Myocyte (in vitro differentiated cells): ENCODE measurements around the gene NCKAP5L. TPM values are rescaled to one million over a fixed set of nuclear protein-coding genes. Genes with fewer than 3 reads are reported as not detected.
"Not testable (repeated sequence)": the region's sequence is repeated elsewhere in the genome, so short reads cannot be mapped to it uniquely, and the experiment has no call there.

ENCODE experiments used
- DNase-seq: peaks from one replicate; pipeline ENCODE4 v3.0.0-alpha.2; 2012; ENCODE audit warnings: low read depth
- total RNA-seq: library from RNA; depleted of rRNA; stranded (reverse); fragments of >200 nt; gene quantifications from 2 replicates; pipeline ENCODE4 v1.2.3, GENCODE V29; 2014

NCKAP5L gene
- total RNA-seq, 1 donor from 2014 or later: 95.7 TPM

DNA sequence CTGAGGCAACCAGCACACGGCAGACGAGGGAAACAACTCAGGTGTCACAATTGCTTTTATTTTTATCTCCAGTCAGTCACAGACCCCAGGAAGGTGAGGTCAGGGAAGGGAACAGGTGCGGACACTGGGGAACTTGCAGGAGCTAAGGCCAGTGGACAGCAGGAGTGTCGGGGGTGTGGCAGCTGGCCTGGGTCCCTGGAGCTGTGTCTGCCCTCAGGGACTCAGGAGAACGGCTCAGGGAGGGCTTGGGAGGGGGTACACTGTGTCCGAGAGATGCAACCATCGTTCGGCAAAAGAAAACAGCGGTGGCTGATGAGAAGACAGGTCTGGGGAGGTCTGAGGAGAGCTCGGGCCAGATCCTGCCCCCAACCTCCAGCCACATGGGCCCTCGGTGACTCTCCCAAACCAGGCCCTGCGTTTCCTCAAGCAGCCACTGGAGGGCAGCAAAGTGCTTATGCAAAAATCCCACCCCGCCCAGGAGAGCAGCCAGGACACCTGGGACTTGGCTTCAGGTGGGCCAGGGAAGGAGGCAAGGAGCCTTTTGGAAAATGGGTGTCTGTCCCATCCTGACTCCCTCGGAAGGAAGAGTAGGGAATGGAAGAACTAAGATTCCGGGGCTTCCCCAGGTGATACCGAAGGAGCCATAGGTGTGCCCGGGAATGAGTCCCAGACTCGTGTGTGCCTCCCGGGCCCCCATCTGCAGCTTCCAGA is 38.8 kb upstream of the NCKAP5L start:
- DNase-seq: peak; percentile 80

DNA sequence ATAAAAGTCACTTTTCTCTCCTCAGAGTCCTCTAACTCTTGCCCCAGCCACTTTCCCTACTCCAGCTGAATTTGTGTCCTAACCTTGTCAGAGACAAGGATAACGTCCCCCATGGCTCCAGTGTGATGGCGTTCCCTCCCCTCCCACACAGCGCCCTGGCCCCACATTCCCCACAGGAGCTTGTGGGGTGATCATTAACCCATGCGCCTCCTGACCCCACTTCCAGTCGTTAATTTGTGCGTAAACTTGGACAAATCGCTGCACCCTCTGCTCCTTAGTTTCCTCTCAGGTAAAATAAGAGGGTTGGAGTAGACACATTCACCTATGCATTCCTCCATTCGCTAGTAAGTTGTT is 37.5 kb upstream of the NCKAP5L start:
- no peak for DNase-seq

DNA sequence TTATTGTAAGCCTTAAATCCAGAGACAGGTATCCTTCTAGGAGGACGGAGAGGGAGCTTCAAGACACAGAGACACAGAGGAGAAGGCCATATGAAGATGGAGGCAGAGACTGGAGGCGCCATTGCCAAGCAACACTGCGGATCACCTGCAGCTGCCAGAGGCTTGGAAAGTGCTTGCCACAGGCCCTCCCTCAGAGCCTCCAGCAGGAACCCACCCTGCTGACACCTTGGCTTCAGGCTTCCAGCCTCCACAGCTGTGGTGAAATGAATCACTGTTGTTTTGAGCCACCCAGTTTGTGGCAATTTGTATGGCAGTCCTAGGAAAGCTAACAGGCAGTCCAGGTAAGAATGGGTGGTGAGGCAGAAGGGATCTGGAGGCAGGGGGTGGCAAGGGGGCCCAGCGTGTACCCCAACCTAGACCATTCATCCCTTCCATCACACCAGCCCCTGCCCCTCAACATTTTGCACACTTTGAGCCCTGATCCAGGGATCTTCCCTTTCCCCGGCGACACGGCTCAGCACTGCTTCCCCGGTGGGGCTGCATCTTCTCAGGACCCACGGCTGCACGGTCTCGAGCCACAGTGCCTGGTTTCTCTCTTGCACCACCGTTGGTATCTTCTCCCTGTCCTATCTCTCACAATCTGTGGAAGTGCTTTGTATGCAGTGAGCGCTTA is 37.0 kb upstream of the NCKAP5L start:
- DNase-seq: peak; percentile 16

DNA sequence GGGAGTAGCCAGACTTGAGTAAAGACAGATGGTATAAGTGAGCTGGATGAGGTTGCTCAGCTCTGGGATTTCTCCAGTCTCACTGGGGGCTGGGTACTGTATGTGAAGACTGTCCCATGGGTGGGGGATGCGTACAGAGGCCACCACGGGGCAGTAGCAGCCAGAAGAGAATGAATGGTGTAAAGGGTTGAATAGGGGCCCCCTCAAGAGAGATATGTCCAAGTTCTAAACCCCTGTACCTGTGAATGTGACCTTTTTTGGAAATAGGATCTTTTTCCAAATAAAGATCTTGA is 36.5 kb upstream of the NCKAP5L start:
- DNase-seq: no peak

DNA sequence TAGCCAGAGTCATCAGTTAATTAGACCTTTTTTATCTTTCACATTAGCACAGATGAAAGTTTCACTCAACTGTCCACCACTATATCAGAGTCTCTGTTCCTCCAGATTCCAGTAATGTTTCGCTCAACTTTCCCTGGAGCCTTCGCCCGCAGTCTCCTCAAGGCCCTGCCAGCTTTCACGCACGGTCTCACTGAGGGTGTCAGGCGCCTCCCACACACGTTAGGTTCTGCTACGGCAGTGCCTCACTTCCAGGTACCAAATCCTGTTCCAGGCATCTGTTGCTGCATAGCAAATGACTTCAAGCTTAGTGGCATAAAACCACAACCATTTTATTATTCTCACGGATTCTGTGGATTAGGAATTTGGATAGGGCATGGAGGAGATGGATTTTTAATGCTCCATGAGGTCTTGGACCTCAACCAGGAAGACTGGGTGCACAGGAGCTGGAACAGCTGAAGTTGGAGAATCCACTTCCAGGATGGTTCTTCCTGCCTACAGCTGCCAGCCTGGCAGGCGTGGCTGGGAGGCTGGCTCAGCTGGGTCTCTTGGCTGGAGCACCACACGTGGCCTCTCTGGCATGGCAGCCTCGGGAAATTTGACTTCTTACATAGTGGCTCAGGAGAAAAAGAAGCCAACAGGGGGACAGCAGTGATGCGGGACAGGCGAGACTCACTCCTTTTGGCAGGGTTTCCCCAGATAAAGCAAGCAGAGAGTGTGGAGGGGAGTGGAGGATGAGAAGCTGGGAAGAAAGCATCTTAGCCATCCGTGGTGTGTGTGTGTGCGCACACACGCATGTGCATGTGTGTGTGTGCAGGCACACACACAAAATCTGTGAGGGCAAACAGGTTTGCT is 36.0 kb upstream of the NCKAP5L start:
- peak; percentile 88 for DNase-seq

DNA sequence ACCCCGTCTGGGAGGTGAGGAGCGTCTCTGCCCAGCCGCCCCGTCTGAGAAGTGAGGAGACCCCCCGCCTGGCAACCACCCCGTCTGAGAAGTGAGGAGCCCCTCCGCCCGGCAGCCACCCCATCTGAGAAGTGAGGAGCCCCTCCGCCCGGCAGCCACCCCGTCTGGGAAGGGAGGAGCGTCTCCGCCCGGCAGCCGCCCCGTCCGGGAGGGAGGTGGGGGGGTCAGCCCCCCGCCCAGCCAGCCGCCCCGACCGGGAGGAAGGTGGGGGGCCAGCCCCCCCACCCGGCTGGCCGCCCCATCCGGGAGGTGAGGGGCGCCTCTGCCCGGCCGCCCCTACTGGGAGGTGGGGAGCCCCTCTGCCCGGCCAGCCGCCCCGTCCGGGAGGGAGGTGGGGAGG is 32.7 kb upstream of the NCKAP5L start:
- not testable (repeated sequence) for DNase-seq

DNA sequence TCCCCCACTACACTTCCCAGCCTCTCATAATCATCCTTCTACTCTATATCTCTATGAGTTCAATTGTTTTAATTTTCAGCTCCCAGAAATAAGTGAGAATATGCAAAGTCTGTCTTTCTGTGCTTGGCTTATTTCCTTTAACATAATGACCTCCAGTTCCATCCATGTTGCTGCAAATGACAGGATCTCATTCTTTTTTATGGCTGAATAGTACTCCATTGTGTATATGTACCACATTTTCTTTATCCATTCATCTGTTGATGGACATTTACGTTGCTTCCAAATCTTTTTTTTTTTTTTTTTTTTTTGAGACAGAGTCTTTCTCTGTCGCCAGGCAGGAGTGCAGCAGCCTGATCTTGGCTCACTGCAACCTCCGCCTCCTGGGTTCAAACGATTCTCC is 27.7 kb upstream of the NCKAP5L start:
- DNase-seq: not testable (repeated sequence)

DNA sequence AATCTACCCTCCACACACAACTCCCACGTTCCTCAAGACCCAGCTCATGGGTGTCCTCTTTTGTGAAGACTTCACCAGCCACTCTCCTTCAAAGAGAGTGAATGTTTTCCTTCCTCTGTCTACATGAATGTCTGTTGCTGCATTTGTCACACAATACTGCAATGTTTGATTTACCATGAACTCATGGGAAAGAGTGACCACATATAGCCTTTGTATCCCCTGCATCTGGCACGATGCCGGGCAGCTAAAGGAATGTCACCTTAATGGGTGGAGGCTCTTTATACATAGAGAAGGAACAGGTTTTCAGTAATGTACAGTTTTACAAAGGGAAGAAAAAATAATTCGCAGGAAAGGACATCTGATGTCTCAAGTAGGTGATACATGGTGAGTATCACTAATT is 26.8 kb upstream of the NCKAP5L start:
- DNase-seq: no peak

DNA sequence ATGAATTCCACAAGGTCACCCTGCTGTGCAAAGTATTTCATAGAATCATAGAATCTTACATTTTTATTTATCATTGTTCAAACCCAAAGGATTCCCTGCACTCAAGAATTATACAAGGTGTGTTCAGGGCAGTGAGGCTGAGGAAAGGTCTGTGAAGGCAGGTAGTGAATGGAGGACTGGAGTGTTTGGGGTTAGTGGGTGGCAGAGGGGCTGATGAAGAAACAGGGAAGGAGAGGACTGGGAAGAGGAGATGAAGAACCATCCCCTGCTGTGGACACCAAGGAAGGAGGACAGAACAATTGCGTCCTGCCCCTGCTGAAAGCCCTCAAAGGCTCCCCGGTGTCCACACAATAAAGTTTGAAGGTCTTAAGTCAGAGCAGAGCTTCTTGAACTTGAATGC is 25.5 kb upstream of the NCKAP5L start:
- DNase-seq: no peak

DNA sequence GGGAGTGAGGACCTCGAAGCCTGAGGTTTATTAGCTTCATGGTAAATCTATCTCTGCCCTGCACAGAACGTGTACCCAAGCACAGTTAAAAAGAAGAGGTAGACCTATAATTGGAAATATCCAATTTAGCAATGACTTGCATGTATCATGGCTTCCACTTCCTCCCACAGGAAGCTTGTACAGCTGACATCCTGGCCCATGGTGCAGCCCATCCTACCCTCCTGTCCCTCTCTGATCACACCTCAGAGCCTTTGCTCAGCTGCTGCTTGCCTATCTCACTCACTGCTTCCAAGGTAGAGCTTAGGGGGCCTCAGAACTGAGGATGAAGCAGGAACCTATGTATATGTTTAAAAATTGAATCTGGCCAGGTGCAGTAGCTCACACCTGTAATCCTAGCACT is 18.9 kb upstream of the NCKAP5L start:
- no peak for DNase-seq

DNA sequence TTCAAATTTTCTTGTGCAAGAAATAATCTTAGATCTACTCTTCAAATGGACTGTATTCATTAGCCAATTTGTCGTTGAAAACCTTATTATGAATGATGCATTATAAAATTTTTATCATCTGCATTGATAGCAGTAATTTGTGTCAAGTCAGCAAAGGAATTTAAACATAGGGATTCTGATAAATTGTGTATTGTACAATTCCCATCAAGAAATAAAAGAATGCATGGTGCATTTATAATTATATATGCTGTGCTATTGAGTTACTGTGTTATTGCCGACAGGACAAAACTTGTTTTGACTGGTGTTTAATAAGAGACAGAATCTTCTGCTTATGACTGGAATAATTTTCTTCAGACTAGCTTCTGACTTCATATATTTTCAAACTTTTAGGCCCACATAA is 17.8 kb upstream of the NCKAP5L start:
- no peak for DNase-seq

DNA sequence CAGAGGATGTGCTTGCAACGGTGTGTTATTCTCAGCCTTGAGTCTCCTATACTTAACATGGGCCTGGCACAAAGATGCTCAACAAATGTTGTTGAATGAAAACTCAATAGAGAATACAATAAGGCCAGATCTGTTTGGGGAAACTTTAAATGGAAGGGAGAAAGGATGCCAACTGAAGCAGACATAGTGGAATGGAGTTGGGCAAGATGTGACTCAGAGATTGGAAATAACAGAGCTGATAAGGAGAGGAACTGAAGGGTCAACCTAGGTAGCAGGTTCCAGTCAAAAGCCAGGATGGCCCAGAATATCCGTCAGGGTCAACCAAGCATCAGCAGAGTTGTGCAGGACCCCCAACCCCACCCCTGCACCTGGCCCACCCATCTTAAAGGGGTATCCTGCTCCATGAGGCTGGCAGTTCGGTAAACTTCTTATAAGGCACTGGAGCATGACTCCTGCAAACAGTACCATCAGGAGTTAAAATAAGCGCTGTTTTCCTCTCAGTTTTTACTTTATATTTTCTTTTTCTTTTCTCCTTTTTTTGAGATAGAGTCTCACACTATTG is 15.7 kb upstream of the NCKAP5L start:
- no peak for DNase-seq

DNA sequence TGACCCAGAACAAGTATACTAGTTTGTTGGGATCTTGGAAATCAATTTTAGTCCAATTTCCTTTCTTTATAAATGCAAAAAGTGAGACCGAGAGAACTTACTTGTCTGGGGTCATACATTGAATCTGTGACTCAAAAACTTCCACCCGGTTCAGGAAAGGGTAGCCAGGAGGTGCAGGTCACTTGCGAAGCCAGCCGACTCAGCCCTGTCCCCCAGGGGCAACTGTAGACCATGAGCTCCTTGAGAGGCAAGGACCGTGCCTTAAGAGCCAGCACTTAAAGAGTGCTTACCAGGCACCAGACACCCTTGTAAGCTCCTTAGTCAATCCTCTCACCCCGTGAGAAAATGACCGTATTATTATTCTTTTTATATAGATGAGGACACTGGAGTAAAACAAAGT is 15.2 kb upstream of the NCKAP5L start:
- no peak for DNase-seq

DNA sequence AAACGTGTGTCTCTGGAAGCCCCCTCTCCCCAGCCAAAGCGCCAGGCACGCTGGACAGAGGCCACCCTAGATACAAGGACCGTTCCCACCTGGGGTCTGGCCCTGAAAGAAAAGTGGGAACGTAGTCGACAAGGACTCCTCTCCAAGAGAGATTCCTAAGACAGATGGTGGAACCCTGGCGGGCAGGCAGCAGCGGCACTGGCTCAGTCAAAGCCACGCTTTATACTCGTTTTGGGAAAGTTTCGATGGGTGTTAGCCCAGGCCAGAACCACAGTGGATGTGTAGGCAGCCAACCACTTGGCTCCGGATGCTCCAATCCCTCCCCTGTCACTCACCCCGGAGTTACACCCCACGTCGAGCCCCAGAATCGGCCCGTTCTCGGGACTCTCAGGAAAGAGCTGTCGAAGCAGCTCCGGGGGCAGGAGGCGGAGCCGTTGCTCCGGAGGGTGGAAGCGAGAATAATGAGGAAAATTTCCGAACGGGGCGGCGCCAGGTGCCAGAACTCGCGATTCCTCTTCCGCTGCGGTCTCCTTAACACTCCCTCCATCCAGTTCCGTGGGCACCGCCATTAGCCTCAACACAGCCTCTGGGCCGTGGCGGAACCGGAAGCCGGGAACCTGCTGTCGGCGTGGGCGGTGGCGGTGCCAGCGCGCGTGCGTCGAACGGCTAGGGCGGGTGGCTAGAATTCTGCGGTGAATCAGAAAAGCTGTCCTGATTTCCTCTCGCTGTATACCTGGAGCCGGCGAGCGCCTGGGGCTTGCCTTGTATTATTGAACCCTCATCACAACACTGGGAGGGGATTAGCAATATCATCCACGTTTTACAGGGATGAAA is 14.5 kb upstream of the NCKAP5L start, which contains the start of gene BCDIN3D:
BCDIN3D (minus strand) TSS at position 588 of the 834 bp plus-strand sequence; CDS start at position 569, 19 bp downstream.
- DNase-seq: peak; percentile 94

DNA sequence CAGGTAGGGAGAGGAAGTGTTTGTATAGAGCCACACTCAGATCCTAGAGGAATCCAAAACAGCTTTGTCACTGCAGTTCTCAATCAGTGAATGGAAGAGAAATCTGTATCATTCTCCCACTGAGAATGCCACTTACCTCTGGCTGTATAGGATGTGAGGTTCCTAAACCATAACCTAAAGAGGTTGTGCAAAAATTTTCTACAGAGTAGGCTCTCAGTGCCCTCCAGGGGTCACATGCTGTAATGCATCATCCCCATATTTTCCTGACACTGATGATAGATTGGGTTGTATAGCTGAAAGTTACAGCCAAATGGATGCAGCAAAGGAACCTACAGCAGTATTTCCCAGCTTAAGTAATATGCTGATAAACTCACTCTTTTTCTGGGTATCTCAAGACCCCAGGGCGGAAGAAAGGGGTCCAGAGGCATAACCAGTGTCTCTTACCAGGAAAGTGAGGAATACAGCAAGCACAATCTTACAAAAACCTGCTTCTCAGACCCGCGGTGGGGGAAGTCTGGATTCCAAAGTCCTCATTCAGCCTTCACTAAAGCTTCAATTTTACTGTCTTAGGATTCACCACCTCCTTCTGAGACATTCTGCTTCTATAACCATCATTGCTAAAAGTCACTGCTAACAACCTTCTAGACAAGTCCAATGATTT is 10.9 kb upstream of the NCKAP5L start:
- peak; percentile 39 for DNase-seq

DNA sequence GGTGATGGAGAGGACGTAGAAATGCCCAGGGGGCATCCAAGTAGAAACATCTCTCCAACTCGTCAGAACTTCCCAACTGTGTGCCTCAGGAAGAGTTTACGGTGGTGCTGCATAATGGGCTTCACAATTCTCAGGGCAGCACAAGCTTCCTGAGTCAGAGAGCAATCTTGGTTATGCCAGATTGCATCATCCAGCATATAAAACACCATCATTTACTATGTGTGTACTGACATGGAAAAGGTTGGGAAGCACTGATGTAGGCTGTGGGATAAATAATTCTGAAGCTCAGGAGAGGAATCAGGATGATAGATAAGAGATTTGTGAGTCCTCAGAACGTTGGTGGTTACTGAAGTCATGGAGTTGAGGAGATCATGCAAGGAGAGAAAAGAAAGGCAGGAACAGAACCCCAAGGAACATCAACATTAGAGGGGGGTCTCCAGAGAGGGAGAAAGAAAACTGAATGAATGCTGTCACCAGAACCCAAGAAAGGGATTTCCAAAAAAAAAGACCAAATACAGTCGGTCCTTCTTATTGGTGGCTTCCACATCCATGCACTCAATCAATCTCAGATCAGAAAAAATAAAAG is 4.7 kb upstream of the NCKAP5L start:
- DNase-seq: no peak

DNA sequence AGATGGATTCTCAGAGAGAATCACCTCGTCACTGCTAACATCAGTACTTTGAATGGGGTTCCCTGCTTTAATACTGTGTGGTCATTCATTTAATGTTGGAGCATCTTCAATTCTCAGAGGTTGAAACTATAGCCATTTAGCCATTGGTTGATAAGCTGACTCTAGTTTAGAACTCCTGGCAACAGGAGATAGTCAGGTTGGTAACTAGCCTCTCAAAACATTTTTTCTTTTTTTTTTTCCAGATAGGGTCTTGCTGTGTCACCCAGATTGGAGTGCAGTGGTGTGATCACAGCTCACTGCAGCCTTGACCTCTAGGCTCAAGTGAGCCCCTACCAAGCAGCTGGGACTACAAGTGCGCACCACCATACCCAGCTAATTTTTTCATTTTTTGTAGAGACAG is 3.5 kb upstream of the NCKAP5L start:
- no peak for DNase-seq

DNA sequence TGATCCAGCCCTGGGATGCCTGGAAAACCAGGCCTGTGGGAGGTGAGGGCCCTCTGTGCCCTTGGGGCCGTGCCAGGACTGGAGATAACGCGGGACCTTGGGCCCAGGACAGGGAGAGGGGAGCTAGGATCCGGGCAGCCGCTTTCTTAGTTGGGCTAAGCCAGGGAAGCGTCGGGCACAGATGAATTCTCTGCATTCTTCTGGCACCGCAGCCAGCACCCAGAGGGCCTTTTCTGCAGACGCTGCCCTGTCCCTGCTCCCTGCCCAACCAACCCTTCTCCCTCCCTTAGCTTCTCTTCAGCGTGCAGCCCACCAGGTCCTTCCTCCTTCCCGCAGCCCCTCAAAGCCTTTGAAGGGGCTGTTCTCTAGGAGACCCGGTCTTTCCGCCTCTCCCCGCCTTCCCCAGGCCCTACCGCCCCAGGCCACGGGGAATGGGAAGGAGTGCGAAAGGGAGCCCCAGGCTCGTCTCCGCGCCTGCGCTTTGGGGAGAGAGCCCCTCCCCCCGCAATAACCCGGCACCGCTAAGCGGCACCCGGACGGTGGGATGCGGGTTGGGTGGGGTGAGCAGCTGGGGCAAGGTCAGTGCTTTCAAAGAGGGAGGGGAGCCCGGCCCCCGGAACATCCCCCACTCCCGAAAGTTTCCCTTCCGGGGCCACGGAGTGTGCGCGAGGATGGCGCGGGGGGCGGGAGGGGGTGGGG is 663 bp downstream of the NCKAP5L start:
- DNase-seq: peak; percentile 93

DNA sequence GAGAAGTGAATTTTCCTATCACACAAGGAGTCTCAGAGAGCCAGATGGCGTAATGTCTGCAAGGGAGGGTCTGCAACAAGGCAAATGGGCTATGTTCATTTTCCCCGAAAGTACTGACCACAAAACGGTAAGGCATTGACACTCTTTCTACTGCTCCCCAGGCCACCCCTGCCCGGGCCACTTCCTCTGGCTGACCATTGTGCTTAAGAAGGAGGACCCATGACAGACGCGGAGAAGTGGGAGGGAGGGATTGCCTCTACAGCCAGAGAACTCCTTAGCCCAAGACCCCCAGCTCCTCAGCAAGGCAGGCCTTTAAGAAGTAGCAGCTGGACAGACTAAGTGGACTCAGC is 1.2 kb downstream of the NCKAP5L start:
- no peak for DNase-seq

DNA sequence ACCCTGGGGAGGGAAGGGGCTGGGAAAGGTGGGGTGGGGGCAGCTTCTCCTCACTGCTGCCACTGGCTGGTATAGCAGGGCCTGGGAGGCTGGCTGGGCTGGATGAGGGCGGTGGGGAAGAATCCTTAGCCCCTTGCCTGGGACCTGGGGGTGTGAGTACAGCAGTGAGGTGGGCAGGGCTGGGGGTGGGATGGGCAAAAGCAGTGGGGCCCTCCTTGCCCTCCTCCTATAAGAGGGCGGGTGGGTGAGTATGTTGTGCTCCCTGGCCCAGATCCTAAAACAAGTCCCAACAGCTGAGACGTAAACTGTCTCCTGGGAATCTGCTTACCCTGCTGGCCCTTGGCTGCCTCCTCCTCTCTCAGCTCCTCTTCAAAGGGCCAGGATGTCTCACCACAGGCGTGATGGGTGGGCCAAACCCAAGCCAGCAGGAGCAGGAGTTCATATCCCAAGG is 2.2 kb downstream of the NCKAP5L start:
- peak; percentile 94 for DNase-seq
